AG09309 (cell line): ENCODE results near the gene LTA.
"Not testable (repeated sequence)": the region's sequence is repeated elsewhere in the genome, so short reads cannot be mapped to it uniquely, and the experiment has no call there.

Experiments used
- DNase-seq: peaks from one replicate; pipeline ENCODE4 v3.0.0-alpha.2; 2010; ENCODE audit warnings: low read depth
- H3K4me3 ChIP-seq: 2 replicates; pipeline ENCODE4 v1.5.1; 2011; ENCODE audit warnings: mild to moderate bottlenecking, low read depth, low read length, moderate library complexity; ENCODE audit not compliant: control insufficient read depth
- CTCF ChIP-seq: IDR thresholded peaks from 2 replicates; pipeline ENCODE4 v1.5.1; 2011; ENCODE audit warnings: mild to moderate bottlenecking, low read depth, low read length, inconsistent platforms; ENCODE audit not compliant: insufficient read depth, control insufficient read depth; ENCODE audit errors: missing control alignments

The LTA gene

GRCh38 chr6:31585491-31585890 is 13.4 kb downstream of the LTA start:
- TF ChIP-seq CTCF = peak; percentile 40
- H3K4me3 ChIP-seq = no peak overlapping the region
- no peak for DNase-seq

GRCh38 chr6:31586008-31586407 is 13.9 kb downstream of the LTA start, which contains the start of gene LST1:
Gene LST1 (plus strand): TSS chr6:31586277. CDS start chr6:31587300, 1,023 bp downstream.
- no peak for DNase-seq
- TF ChIP-seq CTCF = no peak
- no peak within 1 kb of the TSS for H3K4me3 ChIP-seq

- DNase-seq = no peak
- H3K4me3 ChIP-seq = no peak overlapping the region
- no peak for TF ChIP-seq CTCF
These were observed 14.7 kb downstream of the LTA start for GRCh38 chr6:31586599-31587281.

- no peak overlapping the region for H3K4me3 ChIP-seq
- TF ChIP-seq CTCF = no peak
- no peak for DNase-seq
These were observed 16.0 kb downstream of the LTA start for GRCh38 chr6:31587791-31588777.

- no peak for DNase-seq
- no peak overlapping the region for H3K4me3 ChIP-seq
- TF ChIP-seq CTCF = no peak
These were observed 17.0 kb downstream of the LTA start for GRCh38 chr6:31588871-31589650.

GRCh38 chr6:31590691-31591090 is 18.6 kb downstream of the LTA start:
- DNase-seq, H3K4me3 ChIP-seq: not testable (repeated sequence)

GRCh38 chr6:31592396-31592771 is 20.3 kb downstream of the LTA start:
- TF ChIP-seq CTCF = no peak
- no peak overlapping the region for H3K4me3 ChIP-seq
- no peak for DNase-seq
